Measurements from ENCODE around the gene DHRSX.

- no peak for TF ChIP-seq CTCF (IDR thresholded peaks at IDR 0.05)
- no peak for TF ChIP-seq POLR2A (IDR thresholded peaks at IDR 0.05)
These were observed 148.5 kb downstream of the DHRSX start for GRCh38 chrX:2351999-2352995.
